Testis (tissue), 2 donors: ENCODE results near the gene HSD17B12.

Experiments used
- POLR2A ChIP-seq: fragments of 450-650 bp; IDR thresholded peaks from one replicate; pipeline ENCODE4 v1.6.1; 2017; ENCODE audit warnings: antibody characterized with exemption, mild to moderate bottlenecking, moderate library complexity
- TF ChIP-seq, protein P1 (sequence below), 3 experiments: fragments of 450-650 bp in 2 of 3; fragments of 200-600 bp in 1 of 3; sonication (generic) in 1 of 3; IDR thresholded peaks; one replicate each; pipeline ENCODE4 v1.5.1; 2016 to 2019; ENCODE audit warnings: antibody characterized with exemption in 3 of 3, mild to moderate bottlenecking in 2 of 3, moderate library complexity in 1 of 3

DNA sequence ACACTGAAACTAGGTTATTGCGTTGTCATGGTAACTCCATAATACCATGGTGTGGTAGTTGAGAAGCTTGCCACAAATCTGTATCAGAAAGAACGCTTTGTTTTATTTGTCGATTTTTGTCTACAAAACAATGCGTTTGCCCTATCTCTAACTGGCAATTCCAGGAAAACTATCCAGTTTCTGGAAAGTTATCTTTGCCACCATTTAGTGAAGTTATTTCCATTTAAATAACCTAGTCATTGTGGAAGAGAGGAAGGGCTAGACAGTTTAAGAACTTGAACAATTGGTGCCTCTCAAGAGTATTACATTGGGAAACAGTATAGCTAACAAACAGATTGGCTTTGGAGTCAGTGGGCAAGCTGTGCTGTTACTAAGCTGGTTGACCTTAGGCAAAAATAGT lies 7.9 kb downstream of the HSD17B12 start:
- TF ChIP-seq, protein P1, sequence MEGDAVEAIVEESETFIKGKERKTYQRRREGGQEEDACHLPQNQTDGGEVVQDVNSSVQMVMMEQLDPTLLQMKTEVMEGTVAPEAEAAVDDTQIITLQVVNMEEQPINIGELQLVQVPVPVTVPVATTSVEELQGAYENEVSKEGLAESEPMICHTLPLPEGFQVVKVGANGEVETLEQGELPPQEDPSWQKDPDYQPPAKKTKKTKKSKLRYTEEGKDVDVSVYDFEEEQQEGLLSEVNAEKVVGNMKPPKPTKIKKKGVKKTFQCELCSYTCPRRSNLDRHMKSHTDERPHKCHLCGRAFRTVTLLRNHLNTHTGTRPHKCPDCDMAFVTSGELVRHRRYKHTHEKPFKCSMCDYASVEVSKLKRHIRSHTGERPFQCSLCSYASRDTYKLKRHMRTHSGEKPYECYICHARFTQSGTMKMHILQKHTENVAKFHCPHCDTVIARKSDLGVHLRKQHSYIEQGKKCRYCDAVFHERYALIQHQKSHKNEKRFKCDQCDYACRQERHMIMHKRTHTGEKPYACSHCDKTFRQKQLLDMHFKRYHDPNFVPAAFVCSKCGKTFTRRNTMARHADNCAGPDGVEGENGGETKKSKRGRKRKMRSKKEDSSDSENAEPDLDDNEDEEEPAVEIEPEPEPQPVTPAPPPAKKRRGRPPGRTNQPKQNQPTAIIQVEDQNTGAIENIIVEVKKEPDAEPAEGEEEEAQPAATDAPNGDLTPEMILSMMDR (IDR thresholded peaks at IDR 0.05): no peak
- TF ChIP-seq POLR2A: no peak
